Gastrocnemius medialis (tissue), 4 donors: ENCODE data around the gene ZNF76. TPM values are rescaled to one million over a fixed set of nuclear protein-coding genes. Genes with fewer than 3 reads are reported as not detected.

Experiments
- ATAC-seq, 2 donors: fragments of 150-250 bp; one replicate each; pipeline ENCODE4 v1.9.1; 2016
- DNase-seq, 2 donors: peaks; one replicate each; pipeline ENCODE4 v3.0.0-alpha.2; 2019
- H3K27ac ChIP-seq, 4 donors: fragments of 200-600 bp; sonication (generic); 1 replicate in 1 of 4; 2 replicates in 3 of 4; pipeline ENCODE4 v1.5.1; 2016 to 2018; ENCODE audit warnings: mild to moderate bottlenecking in 2 of 4, moderate library complexity in 1 of 4
- H3K27me3 ChIP-seq, 3 donors: fragments of 200-600 bp; sonication (generic) in 2 of 3; 1 replicate in 1 of 3; 2 replicates in 2 of 3; pipeline versions ENCODE4 v1.5.1 to v1.6.0; 2016 to 2019; ENCODE audit warnings: mild to moderate bottlenecking in 1 of 3, moderate library complexity in 1 of 3
- H3K36me3 ChIP-seq, 2 donors: fragments of 200-600 bp; sonication (generic) in 1 of 2; one replicate each; pipeline ENCODE4 v1.5.1; 2017 to 2018
- H3K4me1 ChIP-seq, 2 donors: fragments of 200-600 bp; sonication (generic) in 1 of 2; one replicate each; pipeline ENCODE4 v1.5.1; 2016 to 2017; ENCODE audit warnings: mild to moderate bottlenecking in 2 of 2
- H3K4me3 ChIP-seq, 4 donors: fragments of 200-600 bp; sonication (generic) in 3 of 4; 1 replicate in 1 of 4; 2 replicates in 3 of 4; pipeline ENCODE4 v1.5.1; 2016 to 2019; ENCODE audit warnings: mild to moderate bottlenecking in 2 of 4
- H3K9me3 ChIP-seq, 3 donors: fragments of 200-600 bp; sonication (generic) in 2 of 3; 1 replicate in 1 of 3; 2 replicates in 2 of 3; pipeline ENCODE4 v1.5.1; 2016 to 2019
- POLR2A ChIP-seq, 2 donors: fragments of 450-650 bp; IDR thresholded peaks; one replicate each; pipeline ENCODE4 v1.6.1; 2017; ENCODE audit warnings: antibody characterized with exemption in 2 of 2, mild to moderate bottlenecking in 2 of 2, moderate library complexity in 2 of 2
- in situ Hi-C, 4 donors: fragments of 200-750 bp; cut with MboI; loops; one replicate each; pipeline versions ENCODE4 v1.15.0 to v1.8.0; 2017; ENCODE audit warnings: low sequenced_read_pairs in 4 of 4
- intact Hi-C: fragments of 100-400 bp; cut with DNase I; formaldehyde crosslinking; loops from one replicate; pipeline ENCODE4 v1.15.1; 2023; ENCODE audit warnings: low total_unique reads
- total RNA-seq, 4 donors: library from RNA; depleted of rRNA; stranded (reverse); fragments of >200 nt; gene quantifications; one replicate each; pipeline versions ENCODE4 v1.1.0 to v1.2.3, GENCODE V29; 2016
- TF ChIP-seq, protein P1 (sequence below), 5 experiments: fragments of 450-650 bp in 3 of 5; fragments of 200-600 bp in 2 of 5; sonication (generic) in 2 of 5; IDR thresholded peaks in 4 of 5; conservative IDR thresholded peaks in 1 of 5; 1 replicate in 4 of 5; 2 replicates in 1 of 5; pipeline ENCODE4 v1.5.1; 2016 to 2019; ENCODE audit warnings: antibody characterized with exemption in 5 of 5, mild to moderate bottlenecking in 3 of 5, moderate library complexity in 3 of 5

Gene ZNF76
- total RNA-seq, 4 donors from 2014 or later = 26.1 to 35.2 (median 27.5) TPM

DNA sequence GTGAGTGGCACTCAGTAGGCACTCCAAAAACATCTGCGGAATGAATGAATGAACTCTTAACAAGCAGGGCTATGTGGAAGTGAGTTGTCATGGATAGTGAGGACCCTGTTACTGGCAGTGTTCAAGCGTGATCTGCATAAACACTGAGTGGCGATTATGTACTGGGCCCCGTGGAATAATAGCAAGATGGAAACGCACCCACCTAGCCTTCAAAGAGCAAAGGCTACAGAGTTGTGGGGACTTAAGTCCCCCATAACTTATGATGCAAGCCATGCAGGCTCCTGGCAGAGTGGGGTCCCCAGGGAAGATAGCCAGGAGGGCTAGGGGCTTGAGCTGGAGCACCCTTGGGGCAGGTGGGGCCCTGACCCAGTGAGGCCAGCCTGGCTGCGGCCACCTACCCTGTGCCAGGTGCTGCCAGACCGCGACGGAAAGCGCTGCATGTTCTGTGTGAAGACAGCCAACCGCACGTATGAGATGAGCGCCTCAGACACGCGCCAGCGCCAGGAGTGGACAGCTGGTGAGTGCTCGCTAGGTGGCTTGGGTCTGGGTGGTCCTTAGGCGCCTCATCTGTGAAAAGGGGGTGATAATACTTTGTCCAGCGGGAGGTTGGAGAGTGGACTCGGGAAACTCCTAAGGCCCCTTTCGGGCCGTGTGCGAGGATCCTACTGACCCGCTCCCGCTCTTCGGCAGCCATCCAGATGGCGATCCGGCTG lies 58.1 kb downstream of the ZNF76 start:
- in situ Hi-C loops (no loop called here), intact Hi-C loops (loop anchor here (1.0 kb wide), 1 partner anchor 25 kb away; the partner anchor contains the start of gene PPARD)
- peaks cover 3 to 10% of the 10 kb centered on the region in 2 donors for H3K4me1 ChIP-seq
- TF ChIP-seq POLR2A (IDR thresholded peaks at IDR 0.05) = no peak
- H3K27me3 ChIP-seq = no peaks in the 10 kb centered on the region
- peak; percentile 20 to 38 for ATAC-seq
- DNase-seq = no peak
- no peaks in the 10 kb centered on the region for H3K9me3 ChIP-seq
- peak overlapping the region; percentile 58 to 74 (median 68) for H3K4me3 ChIP-seq
- no peaks in the 10 kb centered on the region for H3K36me3 ChIP-seq
- H3K27ac ChIP-seq = peak overlapping the region; percentile 53 to 58 (median 54)

DNA sequence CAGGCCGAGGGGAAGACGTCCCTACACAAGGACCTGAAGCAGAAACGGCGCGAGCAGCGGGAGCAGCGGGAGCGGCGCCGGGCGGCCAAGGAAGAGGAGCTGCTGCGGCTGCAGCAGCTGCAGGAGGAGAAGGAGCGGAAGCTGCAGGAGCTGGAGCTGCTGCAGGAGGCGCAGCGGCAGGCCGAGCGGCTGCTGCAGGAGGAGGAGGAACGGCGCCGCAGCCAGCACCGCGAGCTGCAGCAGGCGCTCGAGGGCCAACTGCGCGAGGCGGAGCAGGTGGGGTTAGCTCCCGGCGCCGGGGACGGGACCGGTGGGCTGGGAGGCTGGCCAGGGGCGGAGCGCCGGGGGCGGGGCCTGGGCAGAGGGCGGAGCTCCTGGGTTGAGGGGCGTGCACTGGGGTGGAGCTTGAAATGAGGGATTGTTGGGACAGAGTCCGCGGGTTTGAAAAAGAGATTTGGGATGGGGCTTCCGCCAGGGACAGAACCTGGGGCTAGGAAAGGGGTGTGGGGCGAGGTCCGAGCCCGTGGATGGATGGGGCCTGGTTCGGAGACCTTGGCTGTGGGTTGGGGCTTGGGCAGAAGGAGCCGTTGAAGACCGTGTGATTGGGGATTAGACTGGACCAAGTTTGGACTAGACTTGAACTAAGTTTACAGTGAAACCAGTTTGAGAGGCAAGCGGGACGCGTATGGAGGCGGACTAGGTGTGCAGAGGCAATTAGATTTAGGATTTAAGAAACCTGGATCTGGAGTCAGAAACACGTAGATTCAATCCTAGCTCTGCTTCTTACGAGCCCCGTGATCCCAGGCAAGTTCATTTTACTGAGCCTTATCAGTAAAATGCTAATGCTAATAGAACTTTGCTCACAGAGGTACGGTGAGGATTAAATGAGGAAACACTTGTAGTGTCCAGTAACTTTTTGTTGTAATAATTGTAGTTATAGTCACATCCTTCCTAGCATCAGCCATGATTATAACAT lies 58.9 kb downstream of the ZNF76 start:
- DNase-seq (peak; percentile 56 to 78), ATAC-seq (peak; percentile 91 to 94)
- H3K9me3 ChIP-seq = no peaks in the 10 kb centered on the region
- H3K4me1 ChIP-seq = peaks cover 3 to 10% of the 10 kb centered on the region in 2 donors
- peak overlapping the region; percentile 53 to 58 (median 54) for H3K27ac ChIP-seq
- no peaks in the 10 kb centered on the region for H3K36me3 ChIP-seq
- H3K27me3 ChIP-seq = no peaks in the 10 kb centered on the region
- intact Hi-C loops (loop anchor here (1.0 kb wide), 1 partner anchor 24 kb away; the partner anchor contains the start of gene PPARD), in situ Hi-C loops (no loop called here)
- peak in 1 of 2 donors; percentile 34 for TF ChIP-seq POLR2A (IDR thresholded peaks at IDR 0.05)
- TF ChIP-seq, protein P1, sequence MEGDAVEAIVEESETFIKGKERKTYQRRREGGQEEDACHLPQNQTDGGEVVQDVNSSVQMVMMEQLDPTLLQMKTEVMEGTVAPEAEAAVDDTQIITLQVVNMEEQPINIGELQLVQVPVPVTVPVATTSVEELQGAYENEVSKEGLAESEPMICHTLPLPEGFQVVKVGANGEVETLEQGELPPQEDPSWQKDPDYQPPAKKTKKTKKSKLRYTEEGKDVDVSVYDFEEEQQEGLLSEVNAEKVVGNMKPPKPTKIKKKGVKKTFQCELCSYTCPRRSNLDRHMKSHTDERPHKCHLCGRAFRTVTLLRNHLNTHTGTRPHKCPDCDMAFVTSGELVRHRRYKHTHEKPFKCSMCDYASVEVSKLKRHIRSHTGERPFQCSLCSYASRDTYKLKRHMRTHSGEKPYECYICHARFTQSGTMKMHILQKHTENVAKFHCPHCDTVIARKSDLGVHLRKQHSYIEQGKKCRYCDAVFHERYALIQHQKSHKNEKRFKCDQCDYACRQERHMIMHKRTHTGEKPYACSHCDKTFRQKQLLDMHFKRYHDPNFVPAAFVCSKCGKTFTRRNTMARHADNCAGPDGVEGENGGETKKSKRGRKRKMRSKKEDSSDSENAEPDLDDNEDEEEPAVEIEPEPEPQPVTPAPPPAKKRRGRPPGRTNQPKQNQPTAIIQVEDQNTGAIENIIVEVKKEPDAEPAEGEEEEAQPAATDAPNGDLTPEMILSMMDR (IDR thresholded peaks at IDR 0.05 in 4 of 5, conservative IDR thresholded peaks at IDR 0.05 in 1 of 5) = peak in 2 of 5 experiments; percentile 14 to 20
- H3K4me3 ChIP-seq = peak overlapping the region; percentile 58 to 74 (median 68)

DNA sequence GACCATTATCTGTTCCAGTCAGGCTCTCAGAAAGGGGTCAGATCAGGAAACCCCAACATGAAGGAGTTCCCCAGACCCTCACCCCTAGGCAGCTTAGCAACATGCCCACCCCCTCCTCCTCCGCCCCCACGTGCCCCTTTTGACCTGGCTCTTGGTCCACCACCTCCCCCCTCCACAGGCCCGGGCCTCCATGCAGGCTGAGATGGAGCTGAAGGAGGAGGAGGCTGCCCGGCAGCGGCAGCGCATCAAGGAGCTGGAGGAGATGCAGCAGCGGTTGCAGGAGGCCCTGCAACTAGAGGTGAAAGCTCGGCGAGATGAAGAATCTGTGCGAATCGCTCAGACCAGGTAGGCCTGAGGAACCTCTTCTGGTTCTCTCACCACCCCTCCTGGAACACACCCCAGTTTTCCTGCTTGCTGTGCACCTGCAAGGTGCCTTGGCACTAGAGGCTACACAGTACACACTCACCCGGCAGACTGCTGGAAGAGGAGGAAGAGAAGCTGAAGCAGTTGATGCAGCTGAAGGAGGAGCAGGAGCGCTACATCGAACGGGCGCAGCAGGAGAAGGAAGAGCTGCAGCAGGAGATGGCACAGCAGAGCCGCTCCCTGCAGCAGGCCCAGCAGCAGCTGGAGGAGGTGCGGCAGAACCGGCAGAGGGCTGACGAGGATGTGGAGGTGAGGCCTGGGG lies 60.0 kb downstream of the ZNF76 start:
- intact Hi-C loops = loop anchor here (5.0 kb wide), 1 partner anchor 123 kb away; no protein-coding TSS in a partner anchor
- TF ChIP-seq POLR2A (IDR thresholded peaks at IDR 0.05) = no peak
- TF ChIP-seq, protein P1 (IDR thresholded peaks at IDR 0.05 in 4 of 5, conservative IDR thresholded peaks at IDR 0.05 in 1 of 5) = no peak
- H3K27me3 ChIP-seq = no peaks in the 10 kb centered on the region
- no peak overlapping the region for H3K4me3 ChIP-seq
- no peak overlapping the region for H3K27ac ChIP-seq
- no peaks in the 10 kb centered on the region for H3K9me3 ChIP-seq
- in situ Hi-C loops = no loop called here
- no peak for DNase-seq
- peaks cover 3 to 10% of the 10 kb centered on the region in 2 donors for H3K4me1 ChIP-seq
- no peak for ATAC-seq
- H3K36me3 ChIP-seq = no peaks in the 10 kb centered on the region

DNA sequence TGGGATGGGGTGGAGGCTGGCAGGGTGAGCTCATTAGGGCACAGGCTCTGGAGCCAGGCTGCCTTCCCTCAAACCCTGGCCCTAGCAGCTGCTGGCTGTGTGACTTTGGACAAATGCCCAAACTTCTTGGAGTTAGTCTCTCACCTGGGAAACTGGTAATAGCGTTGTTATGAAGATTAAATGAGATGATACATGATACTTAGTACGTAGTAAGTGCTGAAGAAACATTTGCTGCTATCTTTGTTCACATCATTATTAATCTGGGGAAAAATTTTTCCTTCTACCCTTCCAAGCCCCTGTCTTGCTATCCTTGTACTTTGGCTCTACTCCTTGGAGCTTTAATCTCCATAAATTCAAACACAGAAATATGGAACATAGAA lies 60.5 kb downstream of the ZNF76 start:
- Histone ChIP-seq H3K4me1 (peaks cover 3 to 10% of the 10 kb centered on the region in 2 donors), H3K27me3 (no peaks in the 10 kb centered on the region), H3K4me3 (no peak overlapping the region), H3K36me3 (no peaks in the 10 kb centered on the region), H3K27ac (no peak overlapping the region), H3K9me3 (no peaks in the 10 kb centered on the region)
- ATAC-seq = no peak
- intact Hi-C loops = loop anchor here (5.0 kb wide), 1 partner anchor 122 kb away; no protein-coding TSS in a partner anchor
- DNase-seq = no peak
- no peak for TF ChIP-seq POLR2A (IDR thresholded peaks at IDR 0.05)
- TF ChIP-seq, protein P1 (IDR thresholded peaks at IDR 0.05 in 4 of 5, conservative IDR thresholded peaks at IDR 0.05 in 1 of 5) = no peak
- in situ Hi-C loops = no loop called here
